Stimulated activated CD4-positive, alpha-beta T cell treated with anti-CD3 and anti-CD28 coated beads, Interleukin-2, amount 100 ng/mL, for 4 hours (primary cell): Measurements from ENCODE around the gene TMCC1.
"Not testable (repeated sequence)": the region's sequence is repeated elsewhere in the genome, so short reads cannot be mapped to it uniquely, and the experiment has no call there.

ENCODE experiments used
- DNase-seq: peaks from one replicate; pipeline ENCODE4 v3.0.0-alpha.2; 2020; ENCODE audit warnings: low read depth

The TMCC1 gene

GRCh38 chr3:129893581-129894070 lies at the start of gene TMCC1:
TMCC1 (minus strand) TSS chr3:129893711.
- DNase-seq = peak; percentile 88

GRCh38 chr3:129943020-129943419 lies 49.5 kb upstream of the TMCC1 start:
- DNase-seq = no peak

- no peak for DNase-seq
These were observed 48.8 kb upstream of the TMCC1 start for GRCh38 chr3:129942296-129942695.

- DNase-seq = no peak
These were observed 46.6 kb upstream of the TMCC1 start for GRCh38 chr3:129940086-129940485.

- no peak for DNase-seq
These were observed 44.8 kb upstream of the TMCC1 start for GRCh38 chr3:129938140-129938930.

GRCh38 chr3:129937717-129938116 lies 44.2 kb upstream of the TMCC1 start:
- DNase-seq = no peak

- no peak for DNase-seq
These were observed 43.2 kb upstream of the TMCC1 start for GRCh38 chr3:129936757-129937156.

GRCh38 chr3:129934234-129935123 lies 41.0 kb upstream of the TMCC1 start:
- DNase-seq = no peak

- DNase-seq = no peak
These were observed 40.0 kb upstream of the TMCC1 start for GRCh38 chr3:129933471-129933870.

GRCh38 chr3:129929383-129929782 lies 35.9 kb upstream of the TMCC1 start:
- no peak for DNase-seq

GRCh38 chr3:129927072-129927471 lies 33.6 kb upstream of the TMCC1 start:
- DNase-seq = no peak

- DNase-seq = no peak
These were observed 26.3 kb upstream of the TMCC1 start for GRCh38 chr3:129919806-129920205.

GRCh38 chr3:129919357-129919756 lies 25.8 kb upstream of the TMCC1 start:
- DNase-seq = no peak

GRCh38 chr3:129918461-129918860 lies 24.9 kb upstream of the TMCC1 start:
- no peak for DNase-seq

GRCh38 chr3:129917423-129918007 lies 24.0 kb upstream of the TMCC1 start:
- no peak for DNase-seq

GRCh38 chr3:129913618-129914017 lies 20.1 kb upstream of the TMCC1 start:
- DNase-seq = no peak

- no peak for DNase-seq
These were observed 17.9 kb upstream of the TMCC1 start for GRCh38 chr3:129911261-129911861.

GRCh38 chr3:129909235-129909634 lies 15.7 kb upstream of the TMCC1 start:
- DNase-seq = not testable (repeated sequence)

- no peak for DNase-seq
These were observed 14.9 kb upstream of the TMCC1 start for GRCh38 chr3:129908417-129908816.

GRCh38 chr3:129901272-129901671 lies 7.8 kb upstream of the TMCC1 start:
- not testable (repeated sequence) for DNase-seq

GRCh38 chr3:129897026-129897425 lies 3.5 kb upstream of the TMCC1 start:
- DNase-seq = no peak
